Measurements from ENCODE around the gene TGFBR2. TPM values are rescaled to one million over a fixed set of nuclear protein-coding genes. Genes with fewer than 3 reads are reported as not detected.

Gene TGFBR2
- total and polyA plus RNA-seq, 2 experiments from 2014 or later: 42.2 to 52.8 TPM

DNA sequence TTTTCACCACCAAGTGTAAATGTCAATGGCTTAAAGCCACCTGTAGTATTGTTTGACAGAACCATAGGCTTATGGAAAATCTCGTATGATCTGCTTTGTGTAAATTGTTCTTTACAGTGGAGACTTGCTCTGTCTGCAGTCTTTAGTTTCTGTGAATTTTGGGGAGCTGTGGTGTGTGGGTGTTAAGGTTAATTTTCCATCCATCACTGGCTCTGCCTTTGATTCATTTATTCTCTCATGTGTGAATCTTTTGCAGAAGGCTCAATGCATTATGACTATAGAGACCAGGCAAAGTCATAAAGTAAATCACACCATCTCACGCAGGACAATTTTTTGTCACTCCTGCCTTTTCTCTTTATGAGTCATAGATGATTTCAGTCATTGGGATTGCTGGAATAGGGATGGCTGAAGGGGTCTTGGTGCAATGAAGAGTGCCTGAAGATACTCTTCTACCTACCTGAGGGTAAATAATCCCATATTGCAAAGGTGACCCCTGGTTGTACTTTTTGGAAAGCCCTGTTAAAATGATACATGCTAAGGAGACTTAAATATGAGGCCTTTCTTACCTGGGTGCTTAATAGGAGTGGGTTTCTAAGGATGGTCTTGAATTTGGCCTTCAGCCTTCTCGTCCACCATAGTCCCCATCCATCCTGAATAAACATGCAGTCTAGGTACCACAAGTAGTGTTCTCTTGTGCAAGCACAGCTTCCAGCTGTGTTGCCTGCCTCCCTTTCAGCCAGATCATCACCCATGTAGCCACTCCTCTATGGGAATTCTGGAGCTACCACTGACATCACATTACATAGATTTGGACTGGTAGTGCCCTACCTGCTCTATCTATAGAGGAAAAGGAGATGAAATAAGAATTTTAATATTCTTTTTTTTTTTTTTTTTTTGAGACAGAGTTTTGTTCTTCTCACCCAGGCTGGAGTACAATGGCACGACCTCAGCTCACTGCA is 14.3 kb downstream of the TGFBR2 start:
- TF ChIP-seq EZH2phosphoT487 (IDR thresholded peaks at IDR 0.05; ENCODE audit: low read depth, severe bottlenecking, unreplicated experiment) (no peak), EZH2 (IDR thresholded peaks at IDR 0.05; ENCODE audit: borderline replicate concordance) (no peak)
- TF ChIP-seq, protein P1, sequence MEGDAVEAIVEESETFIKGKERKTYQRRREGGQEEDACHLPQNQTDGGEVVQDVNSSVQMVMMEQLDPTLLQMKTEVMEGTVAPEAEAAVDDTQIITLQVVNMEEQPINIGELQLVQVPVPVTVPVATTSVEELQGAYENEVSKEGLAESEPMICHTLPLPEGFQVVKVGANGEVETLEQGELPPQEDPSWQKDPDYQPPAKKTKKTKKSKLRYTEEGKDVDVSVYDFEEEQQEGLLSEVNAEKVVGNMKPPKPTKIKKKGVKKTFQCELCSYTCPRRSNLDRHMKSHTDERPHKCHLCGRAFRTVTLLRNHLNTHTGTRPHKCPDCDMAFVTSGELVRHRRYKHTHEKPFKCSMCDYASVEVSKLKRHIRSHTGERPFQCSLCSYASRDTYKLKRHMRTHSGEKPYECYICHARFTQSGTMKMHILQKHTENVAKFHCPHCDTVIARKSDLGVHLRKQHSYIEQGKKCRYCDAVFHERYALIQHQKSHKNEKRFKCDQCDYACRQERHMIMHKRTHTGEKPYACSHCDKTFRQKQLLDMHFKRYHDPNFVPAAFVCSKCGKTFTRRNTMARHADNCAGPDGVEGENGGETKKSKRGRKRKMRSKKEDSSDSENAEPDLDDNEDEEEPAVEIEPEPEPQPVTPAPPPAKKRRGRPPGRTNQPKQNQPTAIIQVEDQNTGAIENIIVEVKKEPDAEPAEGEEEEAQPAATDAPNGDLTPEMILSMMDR (IDR thresholded peaks at IDR 0.05; ENCODE audit: poor library complexity): no peak
- Histone ChIP-seq H3K27me3 (no peaks in the 10 kb centered on the region), H3K27ac (no peak overlapping the region), H2AFZ (no peak overlapping the region), H3K9me2 (replicated peaks; ENCODE audit: insufficient read depth) (no peaks in the 10 kb centered on the region), H3K4me2 (no peak overlapping the region), H3K4me1 (ENCODE audit: insufficient read depth) (peaks cover 8% of the 10 kb centered on the region), H3K36me3 (replicated peaks; ENCODE audit: insufficient read depth, low read depth) (no peaks in the 10 kb centered on the region), H3K79me2 (peaks cover 92% of the 10 kb centered on the region), H4K20me1 (ENCODE audit: insufficient read depth, poor library complexity, severe bottlenecking) (peaks cover 17% of the 10 kb centered on the region), H3K4me3 (no peak overlapping the region), H3K9me3 (ENCODE audit: low read depth) (no peaks in the 10 kb centered on the region)
- WGBS (ENCODE audit: low lambda C conversion rate, missing lambda C conversion rate): 91% methylated on average over 4 of the region's 4 CpGs
- DNase-seq (ENCODE audit: low spot score): no peak

DNA sequence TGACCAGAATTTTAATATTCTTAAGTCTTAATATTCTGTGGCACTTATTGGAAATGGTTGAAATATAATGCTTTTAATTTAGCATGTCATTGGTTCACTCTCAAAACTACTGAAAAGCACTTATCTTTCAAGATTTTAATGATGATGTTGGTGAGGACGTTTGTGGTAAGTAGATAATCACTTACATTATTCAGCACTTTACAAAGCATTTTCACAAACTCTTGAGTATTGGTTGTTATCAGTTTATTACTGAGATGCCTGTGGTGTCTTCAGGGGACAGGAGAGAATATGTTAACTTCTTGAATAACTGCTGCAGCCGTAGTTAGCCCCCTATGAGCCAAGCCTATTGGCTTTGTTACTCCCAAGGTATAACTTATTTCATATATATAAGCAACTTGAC is 15.2 kb downstream of the TGFBR2 start:
- Histone ChIP-seq H3K79me2 (peaks cover 83% of the 10 kb centered on the region), H4K20me1 (ENCODE audit: insufficient read depth, poor library complexity, severe bottlenecking) (peaks cover 11% of the 10 kb centered on the region), H3K9me2 (replicated peaks; ENCODE audit: insufficient read depth) (no peaks in the 10 kb centered on the region), H2AFZ (no peak overlapping the region), H3K27ac (no peak overlapping the region), H3K36me3 (replicated peaks; ENCODE audit: insufficient read depth, low read depth) (no peaks in the 10 kb centered on the region), H3K4me1 (ENCODE audit: insufficient read depth) (peaks cover 3% of the 10 kb centered on the region), H3K27me3 (no peaks in the 10 kb centered on the region), H3K4me2 (no peak overlapping the region), H3K4me3 (no peak overlapping the region), H3K9me3 (ENCODE audit: low read depth) (no peaks in the 10 kb centered on the region)
- no peak for DNase-seq (ENCODE audit: low spot score)
- TF ChIP-seq EZH2phosphoT487 (IDR thresholded peaks at IDR 0.05; ENCODE audit: low read depth, severe bottlenecking, unreplicated experiment): no peak
- TF ChIP-seq, protein P1 (IDR thresholded peaks at IDR 0.05; ENCODE audit: poor library complexity): no peak
- TF ChIP-seq EZH2 (IDR thresholded peaks at IDR 0.05; ENCODE audit: borderline replicate concordance): no peak
- 76% methylated on average over 2 of the region's 2 CpGs for WGBS (ENCODE audit: low lambda C conversion rate, missing lambda C conversion rate)

- Histone ChIP-seq H3K79me2 (peaks cover 80% of the 10 kb centered on the region), H3K36me3 (replicated peaks; ENCODE audit: insufficient read depth, low read depth) (no peaks in the 10 kb centered on the region), H3K9me3 (ENCODE audit: low read depth) (no peaks in the 10 kb centered on the region), H3K27ac (no peak overlapping the region), H3K27me3 (no peaks in the 10 kb centered on the region), H3K9me2 (replicated peaks; ENCODE audit: insufficient read depth) (no peaks in the 10 kb centered on the region), H3K4me1 (ENCODE audit: insufficient read depth) (peaks cover 3% of the 10 kb centered on the region), H3K4me3 (no peak overlapping the region), H2AFZ (no peak overlapping the region), H3K4me2 (no peak overlapping the region), H4K20me1 (ENCODE audit: insufficient read depth, poor library complexity, severe bottlenecking) (peaks cover 9% of the 10 kb centered on the region)
- no peak for DNase-seq (ENCODE audit: low spot score)
- no peak for TF ChIP-seq EZH2 (IDR thresholded peaks at IDR 0.05; ENCODE audit: borderline replicate concordance)
- TF ChIP-seq EZH2phosphoT487 (IDR thresholded peaks at IDR 0.05; ENCODE audit: low read depth, severe bottlenecking, unreplicated experiment): no peak
- TF ChIP-seq, protein P1 (IDR thresholded peaks at IDR 0.05; ENCODE audit: poor library complexity): no peak
Observed at GRCh38 chr3:30622047-30622545, 15.7 kb downstream of the TGFBR2 start.
